Superior temporal gyrus (tissue), 1 donor: ENCODE data around the gene SKAP2.

Experiments
- DNase-seq: peaks from one replicate; pipeline ENCODE4 v3.0.0-alpha.2; 2016; ENCODE audit errors: extremely low spot score

The SKAP2 gene, protein sequence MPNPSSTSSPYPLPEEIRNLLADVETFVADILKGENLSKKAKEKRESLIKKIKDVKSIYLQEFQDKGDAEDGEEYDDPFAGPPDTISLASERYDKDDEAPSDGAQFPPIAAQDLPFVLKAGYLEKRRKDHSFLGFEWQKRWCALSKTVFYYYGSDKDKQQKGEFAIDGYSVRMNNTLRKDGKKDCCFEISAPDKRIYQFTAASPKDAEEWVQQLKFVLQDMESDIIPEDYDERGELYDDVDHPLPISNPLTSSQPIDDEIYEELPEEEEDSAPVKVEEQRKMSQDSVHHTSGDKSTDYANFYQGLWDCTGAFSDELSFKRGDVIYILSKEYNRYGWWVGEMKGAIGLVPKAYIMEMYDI

DNA sequence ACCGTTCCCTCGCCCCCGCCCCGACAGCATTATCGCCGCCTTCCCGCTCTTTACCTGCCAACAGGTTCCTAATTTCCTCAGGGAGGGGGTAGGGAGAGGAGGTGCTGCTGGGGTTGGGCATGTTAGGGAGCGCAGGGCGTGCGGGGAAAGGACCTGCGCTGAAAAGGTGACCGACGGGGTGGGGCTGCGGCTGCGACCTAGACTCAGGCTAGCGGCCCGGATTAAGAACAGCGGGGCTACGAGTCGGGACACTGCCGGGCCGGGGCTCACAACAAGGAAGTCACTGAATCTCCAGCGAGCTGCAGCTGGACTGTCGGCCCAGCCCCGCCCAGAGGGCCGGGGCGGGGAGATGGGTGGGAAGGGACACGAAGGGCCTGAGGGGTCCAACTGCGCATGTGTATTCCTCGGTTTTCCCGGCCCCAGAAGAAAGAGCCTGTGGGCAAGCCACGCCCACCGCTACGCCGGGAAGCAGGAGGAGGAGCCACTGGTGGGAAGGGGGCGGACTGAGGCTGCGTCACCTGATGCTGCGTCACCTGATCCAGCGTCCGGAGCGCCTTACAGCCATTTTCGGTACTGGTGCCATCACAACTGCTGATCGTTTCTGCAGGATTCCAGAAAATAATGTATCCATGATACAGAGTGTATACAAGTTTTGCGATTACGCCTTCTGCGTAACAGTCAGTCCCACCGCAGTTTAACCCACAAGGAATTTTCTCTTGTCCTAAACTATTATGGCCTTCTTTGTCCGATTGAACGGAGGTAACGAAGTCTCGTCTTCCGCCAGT is at the start of gene SKAP2:
Gene SKAP2 (minus strand): TSS at position 282 of the 785 bp plus-strand sequence. CDS start 161 bp downstream, at position 121.
- peak; percentile 98 for DNase-seq

DNA sequence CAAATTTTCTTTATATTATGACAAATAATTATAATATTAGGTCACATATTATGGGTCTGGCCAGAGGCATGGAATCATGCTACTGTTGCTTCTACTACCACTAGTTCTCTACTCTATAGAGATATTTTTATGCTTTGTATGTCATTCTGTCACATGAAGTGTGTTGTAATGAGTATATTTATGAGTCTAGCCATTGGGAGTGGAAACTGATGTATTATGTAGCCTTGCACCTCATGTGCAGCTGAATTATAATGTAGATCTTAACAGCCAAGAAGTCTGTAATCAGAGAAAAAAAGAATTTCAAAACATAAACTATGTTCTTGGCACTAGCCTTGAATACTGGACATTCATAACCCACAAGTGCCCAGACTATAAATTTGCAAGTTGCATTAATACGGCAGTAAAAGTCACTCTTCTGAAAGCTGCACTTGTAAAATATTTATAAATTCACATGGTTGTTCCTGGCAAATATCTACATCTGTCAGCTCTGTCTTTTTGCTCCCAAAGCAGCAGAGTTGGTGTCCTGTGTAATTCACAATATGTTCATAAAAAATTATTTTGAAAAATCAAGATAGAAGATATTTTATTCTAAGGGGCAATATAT is 48.6 kb upstream of the SKAP2 start:
- no peak for DNase-seq

- DNase-seq: no peak
Measured at GRCh38 chr7:26912338-26912737, 47.9 kb upstream of the SKAP2 start.

- no peak for DNase-seq
Measured at GRCh38 chr7:26910221-26910620, 45.8 kb upstream of the SKAP2 start.

DNA sequence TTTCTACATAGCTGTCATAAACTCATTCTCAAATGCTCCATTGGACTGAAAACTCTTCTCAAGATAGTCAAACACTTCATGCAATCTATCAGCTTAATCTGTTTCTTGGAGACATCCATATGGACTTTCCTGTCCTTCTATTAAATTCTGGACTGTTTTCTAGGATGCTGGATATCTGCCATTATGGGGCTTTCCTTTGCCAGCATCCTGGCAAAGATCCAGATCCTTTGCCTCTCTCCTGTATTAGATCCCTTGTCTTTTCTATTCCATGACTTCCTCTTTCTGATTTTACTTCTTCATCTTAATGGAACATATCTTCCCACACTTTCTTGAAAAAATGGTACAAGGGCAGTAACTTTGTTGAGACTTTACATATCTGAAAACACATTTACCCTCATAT is 35.9 kb upstream of the SKAP2 start:
- DNase-seq: no peak

DNA sequence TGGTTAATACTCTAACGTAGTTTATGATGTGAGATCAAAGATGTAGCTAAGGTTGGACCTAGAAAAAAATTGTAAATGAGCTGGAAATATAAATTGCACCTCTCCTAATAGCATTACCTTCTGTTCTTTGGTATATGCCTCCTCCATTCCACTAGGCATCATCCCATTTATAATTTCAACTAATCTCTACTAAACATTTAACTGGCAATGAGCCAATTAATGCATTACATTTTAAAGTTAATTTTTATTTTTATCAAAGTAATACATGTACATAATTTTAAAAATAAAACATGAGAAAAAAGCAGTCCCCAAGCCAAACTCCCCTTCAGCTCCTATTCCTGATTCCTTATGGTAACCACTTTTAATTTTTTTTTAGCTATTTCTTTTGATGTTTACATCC is 35.1 kb upstream of the SKAP2 start:
- DNase-seq: no peak

DNA sequence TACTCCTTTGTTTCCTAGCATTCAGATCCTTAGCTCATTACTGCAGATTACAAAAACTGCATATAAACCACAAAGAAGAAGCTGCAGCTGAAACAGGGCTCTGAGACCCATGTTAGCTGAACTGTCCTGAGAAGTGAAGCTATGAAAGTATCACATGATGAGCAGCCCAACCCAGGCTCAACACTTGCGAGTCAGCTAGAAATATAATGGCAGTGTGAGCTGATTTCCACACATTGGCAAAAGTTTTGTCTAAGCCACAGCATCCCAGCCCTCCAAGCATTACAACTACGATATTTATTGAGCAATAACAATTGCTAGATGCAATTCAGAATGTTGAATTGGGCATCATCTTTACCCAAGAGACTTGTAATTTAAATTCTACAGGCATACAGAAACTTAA is 34.5 kb upstream of the SKAP2 start:
- no peak for DNase-seq

DNA sequence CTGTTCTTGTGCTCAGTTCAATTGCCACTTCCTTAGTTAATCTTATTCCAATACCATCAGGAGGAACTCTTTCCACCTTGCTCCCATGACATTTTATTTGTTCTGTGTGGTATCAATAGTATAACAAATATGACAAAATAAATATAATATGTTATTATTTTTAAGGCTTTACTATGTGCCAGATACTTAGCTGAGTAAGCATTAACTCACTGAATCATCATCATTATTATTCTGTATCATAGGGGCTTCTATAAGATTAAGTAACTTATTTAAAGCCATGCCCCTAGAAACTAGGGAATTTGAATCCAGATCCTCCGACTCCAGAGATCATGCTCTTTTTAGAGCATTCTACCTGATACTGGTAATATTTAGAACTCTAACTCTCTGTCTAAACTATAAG is 33.5 kb upstream of the SKAP2 start:
- DNase-seq: no peak

DNA sequence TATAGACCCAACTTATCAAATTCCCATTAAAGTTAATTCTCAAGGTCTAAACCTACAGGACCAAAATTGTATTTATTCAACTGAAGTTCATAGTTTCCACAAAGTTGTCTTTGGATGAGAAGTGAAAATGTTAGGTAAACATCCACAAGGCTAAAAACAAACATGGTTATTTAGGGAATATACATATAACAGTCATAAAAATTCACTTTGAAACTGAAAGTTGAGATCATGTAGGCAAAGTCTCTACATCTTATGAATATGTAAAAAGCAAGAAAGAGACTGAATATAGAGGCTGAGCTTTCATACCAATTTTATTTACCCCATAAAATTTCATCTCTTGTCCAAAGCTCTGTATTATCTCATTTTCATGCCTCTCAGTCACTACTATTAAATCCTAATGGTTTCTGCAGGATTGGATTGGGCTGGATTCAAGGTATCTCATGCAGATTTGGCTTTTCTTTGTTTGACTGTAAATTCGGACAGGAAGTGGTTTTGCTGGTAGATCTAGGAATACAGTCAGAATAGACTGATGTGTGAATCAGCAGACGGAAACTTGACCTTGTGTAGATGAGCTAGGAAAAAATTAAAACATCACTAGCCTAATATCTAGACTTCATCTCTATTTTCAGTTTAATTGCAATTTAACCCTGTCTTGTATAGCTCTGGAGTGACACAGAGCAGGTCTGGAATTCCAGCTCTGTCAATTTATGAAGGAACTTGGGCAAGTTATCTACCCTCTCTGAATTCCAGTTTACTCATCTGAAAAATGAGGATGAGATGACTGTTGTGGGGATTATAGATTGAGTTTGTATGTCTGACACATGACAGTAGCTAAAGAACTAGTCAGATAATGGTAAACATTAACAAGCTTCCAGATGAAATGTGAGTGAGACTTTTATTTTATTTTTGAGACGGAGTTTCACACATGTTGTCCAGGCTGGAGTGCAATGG is 27.3 kb upstream of the SKAP2 start:
- DNase-seq: no peak

DNA sequence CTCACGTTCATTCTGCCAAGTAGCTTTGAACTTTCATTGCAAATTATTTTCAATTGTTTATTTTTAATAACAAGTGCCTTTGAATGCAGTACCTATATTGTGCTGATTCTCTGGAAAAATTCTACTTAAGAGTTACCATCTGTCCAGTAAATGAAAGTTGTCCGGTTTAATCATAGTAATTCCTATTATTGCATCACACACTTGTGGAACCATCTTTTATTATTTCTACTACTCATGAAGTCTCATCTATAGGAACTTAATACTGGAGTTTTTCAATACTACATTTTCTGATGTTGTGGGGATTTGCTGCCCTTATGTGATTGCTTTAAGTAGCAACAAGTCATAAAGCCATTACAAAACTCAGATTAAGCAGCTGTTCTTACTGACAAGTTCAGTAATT is 16.5 kb upstream of the SKAP2 start:
- no peak for DNase-seq

GRCh38 chr7:26879671-26880070 is 15.3 kb upstream of the SKAP2 start:
- no peak for DNase-seq

DNA sequence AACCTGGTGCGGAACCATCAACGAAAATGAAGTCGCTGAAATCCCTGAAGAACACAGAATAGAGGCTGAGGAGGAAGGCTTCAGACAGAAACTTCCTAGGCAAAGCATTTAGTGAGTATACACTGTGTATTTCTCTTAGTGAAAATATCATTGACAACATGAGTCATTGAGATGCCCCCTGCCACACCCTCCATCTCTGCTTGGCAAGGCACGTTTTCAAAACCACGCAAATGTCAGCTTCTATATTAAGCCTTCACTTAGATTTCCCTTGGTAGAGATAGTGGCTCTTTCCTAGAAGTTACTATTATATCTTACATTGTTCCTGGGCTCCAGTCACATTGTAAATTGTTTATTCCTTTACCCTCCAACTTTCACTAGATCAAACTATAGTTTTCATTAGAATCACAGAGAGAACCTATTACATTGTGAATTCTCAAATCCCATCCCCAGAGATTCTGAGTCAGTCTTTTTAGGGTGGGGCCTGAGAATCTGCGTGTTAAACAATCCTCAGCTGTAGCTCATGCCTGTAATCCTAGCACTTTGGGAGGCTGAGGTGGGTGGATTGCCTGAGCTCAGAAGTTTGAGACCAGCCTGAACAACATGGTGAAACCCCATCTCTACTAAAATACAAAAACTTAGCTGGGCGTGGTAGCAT is 4.6 kb upstream of the SKAP2 start:
- no peak for DNase-seq

DNA sequence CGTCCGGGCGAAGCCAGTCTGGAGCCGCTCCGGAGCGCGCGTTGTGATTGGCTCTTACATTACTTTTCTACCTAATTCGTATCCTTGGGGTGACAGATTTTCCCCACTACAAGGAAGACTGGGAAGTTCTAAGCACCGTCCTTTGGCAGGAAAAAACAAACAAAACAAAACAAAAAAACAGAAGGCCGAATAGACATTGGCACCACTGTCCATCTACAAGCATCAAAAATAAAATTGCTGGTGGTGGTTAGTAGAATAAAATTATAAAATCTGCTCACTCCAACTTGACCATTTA is 651 bp upstream of the SKAP2 start:
- DNase-seq: no peak

DNA sequence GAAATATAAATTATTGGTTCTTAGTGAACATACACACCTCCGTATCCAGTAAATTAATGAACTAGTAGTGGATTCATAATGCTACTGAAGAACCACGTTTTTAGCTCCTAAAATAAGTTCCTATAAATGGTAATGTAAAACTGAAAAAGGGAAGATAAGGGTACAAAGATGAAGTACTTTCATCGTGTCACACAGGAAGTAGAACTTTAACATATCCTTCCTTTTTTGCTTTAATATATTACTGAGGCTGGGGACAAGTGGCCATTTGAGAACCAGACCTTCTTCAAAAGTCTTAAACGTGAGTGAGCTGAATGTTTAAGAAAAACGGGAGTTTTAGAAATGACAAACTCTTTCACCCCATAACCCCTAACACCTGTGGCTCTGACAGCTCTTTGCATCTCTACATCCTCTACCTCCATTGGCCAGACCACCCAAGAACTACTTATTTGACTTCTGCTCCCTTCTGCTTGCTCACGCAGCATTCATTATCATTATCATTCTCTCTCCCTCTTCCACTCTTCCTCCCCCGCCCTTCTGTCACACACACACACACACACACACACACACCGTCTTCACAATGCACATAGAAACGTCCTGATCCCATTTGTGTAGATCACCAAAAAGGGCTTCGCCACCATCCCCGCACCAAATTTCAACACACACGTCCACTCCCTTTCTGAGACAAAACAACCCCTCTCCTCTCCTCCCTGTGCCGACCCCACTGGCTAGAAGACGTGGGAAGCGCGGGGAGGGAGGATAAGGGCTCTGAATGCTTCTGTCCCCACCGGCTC is 677 bp downstream of the SKAP2 start:
- no peak for DNase-seq

DNA sequence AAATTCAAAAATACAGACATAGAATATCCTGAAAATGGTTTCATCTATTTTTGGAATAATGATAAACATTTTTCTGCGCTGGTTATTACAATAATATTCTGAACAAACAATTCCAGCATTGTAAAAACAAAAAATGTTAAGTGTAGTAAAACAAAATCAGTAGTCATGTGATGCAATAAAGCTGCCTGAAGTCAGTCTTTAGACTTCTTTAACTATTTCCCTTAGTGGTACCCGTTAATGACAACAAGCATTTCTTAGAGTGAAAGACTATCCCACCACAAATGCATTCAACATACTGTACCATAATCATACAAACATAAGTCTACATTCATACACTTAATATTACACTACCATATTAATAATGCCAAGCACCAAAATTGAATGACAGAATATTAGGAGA is 1.6 kb downstream of the SKAP2 start:
- DNase-seq: no peak

GRCh38 chr7:26861050-26861449 is 3.3 kb downstream of the SKAP2 start:
- no peak for DNase-seq

DNA sequence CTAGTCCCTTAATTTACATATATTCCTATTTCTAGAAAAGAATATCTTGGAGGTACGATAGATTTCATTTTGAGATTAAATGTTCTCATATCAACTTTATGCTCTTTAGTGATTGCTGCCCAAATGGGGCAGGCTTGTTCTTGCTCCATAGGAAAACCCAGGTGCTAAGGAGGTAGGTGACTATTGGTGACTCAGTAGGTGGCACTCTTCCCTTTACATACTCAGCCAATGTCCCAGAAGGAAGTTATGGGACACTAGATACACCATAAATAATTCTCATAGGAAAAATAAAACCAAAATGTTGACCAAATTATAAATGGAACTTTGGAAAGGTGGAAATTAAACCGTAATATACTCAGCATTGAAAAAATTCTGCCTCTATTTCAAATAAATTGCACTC is 4.0 kb downstream of the SKAP2 start:
- no peak for DNase-seq

- no peak for DNase-seq
Measured at GRCh38 chr7:26859720-26860119, 4.7 kb downstream of the SKAP2 start.

- no peak for DNase-seq
Measured at GRCh38 chr7:26858735-26859134, 5.7 kb downstream of the SKAP2 start.

DNA sequence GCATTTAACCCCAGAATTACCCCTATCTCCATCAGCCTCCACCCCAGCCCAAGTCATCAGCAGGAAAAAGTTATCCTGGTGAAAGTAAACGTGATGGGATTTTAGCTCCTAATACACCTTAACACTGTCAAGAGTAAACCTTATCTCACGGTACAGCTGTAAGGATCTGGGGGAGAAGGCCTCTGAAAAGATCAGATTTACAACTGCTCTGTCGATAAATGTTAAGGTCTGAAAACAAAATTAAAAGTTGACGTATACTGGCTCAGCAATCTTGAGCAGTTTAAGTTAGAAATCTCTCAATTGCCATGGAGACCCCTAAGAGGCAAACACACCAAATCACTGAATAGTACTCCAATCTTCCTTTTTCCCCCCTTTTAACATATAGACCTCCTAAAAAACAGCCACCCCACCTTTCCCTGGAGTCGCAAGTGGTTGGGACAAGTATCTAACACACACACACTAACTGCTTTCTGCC is 6.1 kb downstream of the SKAP2 start:
- no peak for DNase-seq
